Activated CD4-positive, alpha-beta memory T cell treated with anti-CD3 and anti-CD28 coated beads for 36 hours (primary cell): Measurements from ENCODE around the gene PRPF8. TPM values are rescaled to one million over a fixed set of nuclear protein-coding genes. Genes with fewer than 3 reads are reported as not detected.
A peak's percentile ranks its signal among the peaks of the same experiment; 100 is the strongest.

ENCODE experiments used
- CTCF ChIA-PET: fragments of 350-600 bp; sonication (Branson Sonifier 250); formaldehyde crosslinking; loops from one replicate; lab custom pipeline; 2021; ENCODE audit warnings: antibody characterized with exemption, inconsistent platforms; lab: Charles Lee
- POLR2A ChIA-PET: fragments of 350-600 bp; sonication (Branson Sonifier 250); formaldehyde crosslinking; loops from one replicate; lab custom pipeline; 2021; ENCODE audit warnings: antibody characterized with exemption; lab: Charles Lee
- DNase-seq: peaks from one replicate; pipeline ENCODE4 v3.0.0-alpha.2; 2020
- H3K27ac Mint-ChIP-seq: one replicate; pipeline ENCODE4 v1.8.0; 2021; ENCODE audit warnings: mixed read lengths
- H3K27me3 Mint-ChIP-seq: one replicate; pipeline ENCODE4 v1.8.0; 2021; ENCODE audit warnings: mixed read lengths
- H3K36me3 Mint-ChIP-seq: one replicate; pipeline ENCODE4 v1.8.0; 2021; ENCODE audit warnings: mixed read lengths
- H3K4me1 Mint-ChIP-seq: one replicate; pipeline ENCODE4 v1.8.0; 2021; ENCODE audit warnings: low read depth, mixed read lengths
- H3K4me3 Mint-ChIP-seq: one replicate; pipeline ENCODE4 v1.8.0; 2021; ENCODE audit warnings: mild to moderate bottlenecking, mixed read lengths
- H3K9me3 Mint-ChIP-seq: one replicate; pipeline ENCODE4 v1.8.0; 2021; ENCODE audit warnings: mixed read lengths
- intact Hi-C: fragments of 100-400 bp; cut with micrococcal nuclease; formaldehyde crosslinking; loops from one replicate; pipeline ENCODE4 v1.15.1; 2023
- total RNA-seq, 2 experiments: library from RNA; stranded (reverse); gene quantifications; one replicate each; pipeline ENCODE4 v1.2.3, GENCODE V29; 2021

The PRPF8 gene
- total RNA-seq, 2 experiments from 2014 or later = 370 to 378 TPM

DNA sequence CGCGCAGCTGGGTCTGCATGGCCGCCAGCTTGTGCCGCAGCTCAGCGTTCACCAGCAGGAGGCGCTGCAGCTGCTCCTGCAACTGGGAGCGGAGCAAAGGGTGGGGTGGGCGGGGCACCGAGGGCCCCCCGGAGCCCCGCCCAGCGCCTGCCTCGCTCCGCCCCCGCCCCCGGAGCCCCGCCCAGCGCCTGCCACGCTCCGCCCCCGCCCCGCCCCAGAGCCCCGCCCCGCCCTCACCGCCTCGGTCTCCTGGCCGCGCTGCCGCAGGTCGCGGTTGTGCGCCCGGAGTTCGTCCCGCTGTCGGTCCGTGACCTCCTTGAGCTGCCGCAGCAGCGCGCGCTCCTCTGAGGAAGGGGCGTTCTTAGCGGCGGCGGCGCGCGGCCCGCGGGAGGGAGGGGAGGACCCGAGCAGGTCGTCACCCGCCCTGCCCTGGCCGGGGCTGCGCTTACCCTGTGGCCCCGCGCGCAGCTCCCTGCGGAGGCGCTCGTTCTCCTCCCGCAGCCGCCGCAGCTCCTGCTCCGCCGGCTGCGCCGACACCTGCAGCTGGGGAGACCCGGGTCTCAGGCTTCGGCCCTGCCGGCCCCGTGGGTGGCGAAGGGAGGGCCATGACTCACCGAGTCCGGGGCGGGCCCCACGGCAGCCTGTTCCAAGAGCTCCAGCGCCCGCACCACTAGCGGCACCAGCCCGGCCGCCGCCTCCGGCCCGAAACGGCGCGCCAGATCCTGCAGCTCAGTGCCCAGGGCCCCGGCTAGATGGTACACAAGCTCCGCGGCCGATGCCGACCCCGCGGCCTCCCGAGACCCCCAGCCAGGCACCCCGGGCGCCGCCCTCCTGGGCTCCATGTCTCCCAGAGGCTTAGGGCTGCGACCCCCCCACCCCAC, 35.5 kb downstream of the PRPF8 start:
- Mint-ChIP-seq H3K9me3 (no peaks in the 10 kb centered on the region), H3K27me3 (no peaks in the 10 kb centered on the region), H3K27ac (no peak overlapping the region), H3K36me3 (peaks cover 28% of the 10 kb centered on the region), H3K4me3 (peak overlapping the region; percentile 54), H3K4me1 (peaks cover 26% of the 10 kb centered on the region)
- POLR2A ChIA-PET = interaction anchor here (0.5 to 2.1 kb wide), 7 partner anchors 16 to 299 kb away, joined by 3 to 9 read pairs (median 4); partner anchors contain the start of genes INPP5K and PRPF8
- CTCF ChIA-PET = interaction anchor here (0.7 to 2.9 kb wide), 34 partner anchors 12 to 689 kb away, joined by 3 to 31 read pairs (median 4); partner anchors contain the start of genes INPP5K, PITPNA, PRPF8 and RPA1
- DNase-seq = peak; percentile 95
- intact Hi-C loops = loop anchor here (2.0 to 10.0 kb wide), 3 partner anchors 36 to 386 kb away; partner anchors contain the start of genes DPH1 and PRPF8

DNA sequence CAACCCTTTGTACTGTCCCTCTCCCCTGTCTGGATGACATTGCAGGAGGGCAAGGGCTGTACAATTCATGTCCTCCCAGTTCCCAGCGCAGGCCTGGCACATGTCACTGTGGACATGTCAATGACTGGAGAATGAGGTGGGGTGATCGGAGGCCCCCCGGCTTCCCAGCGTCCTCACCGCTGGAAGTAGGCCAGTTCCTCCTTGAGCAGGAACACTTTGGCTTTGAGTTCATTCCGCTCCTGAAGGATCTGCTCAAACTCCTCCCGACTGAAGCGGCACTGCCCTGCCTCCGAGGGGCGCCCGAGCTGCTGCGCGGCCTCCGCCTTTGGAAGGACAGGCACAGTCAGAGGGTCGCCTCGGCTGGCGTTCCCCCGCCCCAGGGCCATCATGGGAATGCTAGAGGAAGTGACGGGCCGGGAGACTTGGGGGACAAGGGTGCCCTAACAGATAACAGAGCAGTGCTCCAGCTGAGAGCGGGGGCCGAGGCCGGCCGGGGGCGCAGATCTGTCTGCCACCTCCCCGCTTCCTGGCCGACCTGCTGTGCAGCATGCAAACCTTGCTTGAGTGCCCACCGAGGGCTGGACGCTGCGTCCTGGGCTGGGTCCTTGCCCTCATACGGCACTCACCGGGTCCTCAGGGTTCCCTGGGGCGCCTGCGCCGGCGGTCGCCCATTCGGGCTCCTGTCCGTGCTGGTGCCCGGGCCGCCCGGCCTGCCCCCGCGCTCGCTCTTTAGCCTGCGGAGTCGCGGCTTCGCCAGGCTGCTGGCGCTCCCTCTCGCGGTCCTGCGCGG, 36.3 kb downstream of the PRPF8 start:
- peak overlapping the region; percentile 54 for H3K4me3 Mint-ChIP-seq
- H3K36me3 Mint-ChIP-seq = peaks cover 20% of the 10 kb centered on the region
- intact Hi-C loops = loop anchor here (2.0 to 10.0 kb wide), 3 partner anchors 36 to 386 kb away; partner anchors contain the start of genes DPH1 and PRPF8
- no peak overlapping the region for H3K27ac Mint-ChIP-seq
- ChIA-PET CTCF (interaction anchor here (0.8 to 2.9 kb wide), 32 partner anchors 11 to 690 kb away, joined by 3 to 31 read pairs (median 4); partner anchors contain the start of genes INPP5K, PITPNA, PRPF8 and RPA1), POLR2A (interaction anchor here (0.8 to 2.1 kb wide), 4 partner anchors 35 to 132 kb away, joined by 3 to 9 read pairs (median 6); partner anchors contain the start of genes INPP5K and PRPF8)
- H3K9me3 Mint-ChIP-seq = no peaks in the 10 kb centered on the region
- H3K4me1 Mint-ChIP-seq = peaks cover 29% of the 10 kb centered on the region
- no peak for DNase-seq
- no peaks in the 10 kb centered on the region for H3K27me3 Mint-ChIP-seq

DNA sequence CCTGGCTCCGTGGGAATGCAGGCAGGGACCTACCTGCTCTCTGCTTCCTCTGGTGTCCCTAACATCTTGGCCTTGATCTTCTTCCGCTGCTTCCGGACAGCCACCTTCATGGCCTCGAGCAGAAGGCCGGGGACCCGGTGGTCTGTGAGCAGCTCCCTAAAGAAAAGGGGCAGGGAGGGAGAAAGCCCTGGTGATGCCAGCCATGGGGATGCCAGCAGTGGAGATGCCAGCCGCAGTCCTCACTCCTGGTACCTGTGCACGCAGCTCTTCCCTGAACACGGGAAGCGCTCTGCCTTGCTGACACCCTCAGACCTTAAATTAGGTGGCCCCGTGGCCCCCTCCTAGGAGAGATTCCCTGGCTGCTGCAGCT, 36.9 kb downstream of the PRPF8 start:
- CTCF ChIA-PET = interaction anchor here (0.9 to 2.9 kb wide), 12 partner anchors 11 to 223 kb away, joined by 3 to 31 read pairs (median 4); partner anchors contain the start of genes INPP5K, RPA1, SLC43A2 and SMYD4
- H3K36me3 Mint-ChIP-seq = peaks cover 14% of the 10 kb centered on the region
- no peak overlapping the region for H3K4me3 Mint-ChIP-seq
- no peak overlapping the region for H3K27ac Mint-ChIP-seq
- intact Hi-C loops = loop anchor here (2.0 to 10.0 kb wide), 3 partner anchors 37 to 387 kb away; partner anchors contain the start of genes DPH1 and PRPF8
- no peaks in the 10 kb centered on the region for H3K9me3 Mint-ChIP-seq
- POLR2A ChIA-PET = interaction anchor here (0.8 to 2.0 kb wide), 2 partner anchors 36 to 69 kb away, joined by 3 to 9 read pairs; no protein-coding TSS in a partner anchor
- no peak for DNase-seq
- H3K4me1 Mint-ChIP-seq = peaks cover 29% of the 10 kb centered on the region
- no peaks in the 10 kb centered on the region for H3K27me3 Mint-ChIP-seq

DNA sequence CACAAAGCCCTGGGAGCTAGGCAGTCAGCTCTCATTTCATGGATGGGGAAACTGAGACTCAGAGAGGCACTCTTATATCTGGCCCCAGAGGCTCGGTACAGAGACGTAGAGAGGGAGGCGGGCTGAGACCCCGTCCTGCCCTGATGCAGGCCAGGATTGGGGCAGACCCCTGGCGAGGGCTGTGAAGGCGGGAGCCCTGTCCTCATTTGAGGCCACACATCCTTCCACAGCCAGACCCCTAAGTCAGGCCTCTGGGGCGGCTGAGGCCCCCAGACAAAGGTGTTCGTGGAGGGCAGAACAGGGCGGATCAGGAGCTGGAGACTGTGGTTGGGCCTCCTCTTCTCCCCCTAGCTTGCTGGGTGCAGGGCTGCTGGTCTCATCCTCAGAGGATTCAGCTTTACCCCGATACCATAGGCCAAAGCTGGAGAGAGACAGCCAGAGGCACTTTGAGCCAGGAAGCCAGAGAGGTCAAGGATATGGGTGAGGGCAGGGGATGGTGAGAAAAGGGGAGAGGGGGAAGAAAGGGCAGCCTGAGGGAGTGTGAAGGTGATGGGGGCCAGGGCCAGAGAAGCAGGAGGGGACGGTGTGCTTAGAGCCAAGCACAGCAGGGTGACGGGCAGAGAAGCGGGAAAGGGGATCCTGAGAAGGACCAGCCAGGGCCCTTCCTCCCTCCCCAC, 38.3 kb downstream of the PRPF8 start:
- H3K27me3 Mint-ChIP-seq = no peaks in the 10 kb centered on the region
- intact Hi-C loops = loop anchor here (10.0 kb wide), 1 partner anchor 388 kb away; the partner anchor contains the start of gene DPH1
- no peak overlapping the region for H3K4me3 Mint-ChIP-seq
- POLR2A ChIA-PET = no interaction called here
- DNase-seq = no peak
- H3K9me3 Mint-ChIP-seq = no peaks in the 10 kb centered on the region
- peaks cover 29% of the 10 kb centered on the region for H3K4me1 Mint-ChIP-seq
- peaks cover 6% of the 10 kb centered on the region for H3K36me3 Mint-ChIP-seq
- H3K27ac Mint-ChIP-seq = no peak overlapping the region
- CTCF ChIA-PET = interaction anchor here (0.7 to 2.8 kb wide), 4 partner anchors 17 to 219 kb away, joined by 3 to 12 read pairs (median 3); partner anchors contain the start of gene SLC43A2

DNA sequence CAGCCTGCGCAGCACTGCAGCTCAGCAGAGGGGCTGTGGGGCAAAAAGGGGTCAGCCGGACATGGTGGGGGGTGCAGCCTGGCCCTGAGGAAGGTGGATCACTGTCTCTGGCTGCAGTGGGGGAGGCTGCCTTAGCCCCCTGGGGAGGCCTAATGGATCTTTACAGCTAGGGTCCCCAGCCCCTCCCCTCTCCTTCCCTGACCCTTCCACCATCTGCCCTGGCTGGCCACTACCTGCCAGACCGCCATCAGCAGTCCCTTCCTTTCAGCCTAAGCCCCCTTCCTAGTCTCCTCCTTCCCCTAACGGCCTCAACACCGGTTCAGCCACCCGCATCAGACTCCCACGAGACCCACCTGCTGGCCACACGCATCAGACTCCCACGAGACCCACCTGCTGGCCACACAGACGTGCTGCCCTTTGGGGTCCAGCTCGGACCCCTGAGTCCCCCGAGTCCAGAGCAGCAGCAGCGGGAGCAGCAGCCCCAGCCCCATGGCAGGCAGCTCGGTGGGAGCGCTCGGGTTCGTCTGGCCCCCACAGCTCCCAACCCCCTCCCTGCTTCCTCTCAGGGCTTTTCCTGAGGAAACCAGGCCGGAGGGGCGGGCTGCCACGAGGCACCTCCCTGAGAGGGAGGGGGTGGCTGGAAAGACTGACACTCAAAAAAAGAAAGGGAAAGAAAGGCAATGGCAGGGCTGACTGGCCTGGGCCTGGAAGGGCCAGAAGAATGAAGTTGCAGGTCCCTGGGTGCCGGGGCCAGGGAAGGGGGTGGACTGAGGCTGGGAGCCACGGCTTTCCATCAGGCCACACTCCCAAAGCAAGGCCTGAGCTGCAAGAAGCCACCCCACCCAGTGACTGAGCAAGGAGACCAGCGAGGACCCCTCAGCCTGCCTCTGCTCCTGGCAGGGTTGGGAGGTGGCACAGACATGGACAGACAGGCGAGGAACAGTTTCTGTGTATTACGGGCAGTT, 39.2 kb downstream of the PRPF8 start, which contains the start of gene SCARF1:
Gene SCARF1, minus strand, starts transcription at position 526 of the 965 bp plus-strand sequence. Its CDS starts 35 bp downstream, at position 491.
- peak within 1 kb of the TSS; percentile 83 for H3K27ac Mint-ChIP-seq
- DNase-seq = no peak
- ChIA-PET CTCF (interaction anchor here (0.7 to 2.8 kb wide), 4 partner anchors 16 to 220 kb away, joined by 3 to 12 read pairs (median 4); partner anchors contain the start of gene SLC43A2), POLR2A (interaction anchor here (0.9 kb wide), 1 partner anchor 38 kb away, joined by 3 read pairs; no protein-coding TSS in a partner anchor)
- peak within 1 kb of the TSS; percentile 73 for H3K4me3 Mint-ChIP-seq
- no peaks in the 10 kb centered on the region for H3K36me3 Mint-ChIP-seq
- H3K4me1 Mint-ChIP-seq = peaks cover 29% of the 10 kb centered on the region
- H3K27me3 Mint-ChIP-seq = no peaks in the 10 kb centered on the region
- intact Hi-C loops = loop anchor here (10.0 kb wide), 1 partner anchor 389 kb away; the partner anchor contains the start of gene DPH1
- H3K9me3 Mint-ChIP-seq = no peaks in the 10 kb centered on the region

DNA sequence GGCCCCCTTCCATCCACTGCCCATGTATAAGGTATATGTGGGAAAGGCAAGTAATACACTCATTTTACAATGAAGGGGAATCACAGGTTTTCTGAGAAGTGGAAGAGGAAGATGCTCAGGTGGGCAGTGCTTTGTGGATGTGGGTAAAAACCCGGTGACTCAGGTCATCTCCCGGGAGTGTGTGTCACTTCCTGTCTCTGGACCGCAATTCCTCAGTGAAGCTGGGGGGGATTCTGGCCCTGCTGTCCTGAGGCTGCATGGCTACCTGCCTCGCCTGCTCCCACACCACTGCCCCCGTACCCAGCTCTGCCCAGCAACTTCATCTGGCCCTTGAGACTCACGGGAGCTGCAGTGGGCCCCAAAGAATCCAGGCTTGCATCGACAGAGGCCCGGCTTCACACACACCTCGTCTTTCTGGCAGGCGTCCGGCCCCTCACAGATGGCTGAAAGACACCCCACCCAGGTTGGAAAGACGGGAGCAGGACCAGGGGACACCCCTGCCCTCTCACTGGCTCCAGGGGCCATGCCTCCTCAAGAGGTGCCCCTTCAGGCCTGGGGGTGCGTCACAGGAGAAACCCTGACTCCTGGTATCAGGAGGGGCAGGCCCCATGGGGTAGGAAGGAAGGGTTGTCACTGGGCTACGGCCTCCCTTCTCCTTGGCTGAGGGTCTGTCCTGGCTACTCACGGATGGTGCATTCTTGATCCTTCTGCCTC, 40.0 kb downstream of the PRPF8 start:
- H3K27ac Mint-ChIP-seq = peak overlapping the region; percentile 83
- no peaks in the 10 kb centered on the region for H3K27me3 Mint-ChIP-seq
- intact Hi-C loops = loop anchor here (10.0 kb wide), 1 partner anchor 390 kb away; the partner anchor contains the start of gene DPH1
- H3K4me3 Mint-ChIP-seq = peak overlapping the region; percentile 73
- ChIA-PET POLR2A (interaction anchor here (0.9 to 1.1 kb wide), 2 partner anchors 39 to 72 kb away, joined by 3 read pairs; no protein-coding TSS in a partner anchor), CTCF (interaction anchor here (0.8 to 2.8 kb wide), 4 partner anchors 13 to 70 kb away, joined by 4 to 12 read pairs (median 6); partner anchors contain the start of gene SLC43A2)
- no peaks in the 10 kb centered on the region for H3K9me3 Mint-ChIP-seq
- peak; percentile 78 for DNase-seq
- no peaks in the 10 kb centered on the region for H3K36me3 Mint-ChIP-seq
- peaks cover 24% of the 10 kb centered on the region for H3K4me1 Mint-ChIP-seq

DNA sequence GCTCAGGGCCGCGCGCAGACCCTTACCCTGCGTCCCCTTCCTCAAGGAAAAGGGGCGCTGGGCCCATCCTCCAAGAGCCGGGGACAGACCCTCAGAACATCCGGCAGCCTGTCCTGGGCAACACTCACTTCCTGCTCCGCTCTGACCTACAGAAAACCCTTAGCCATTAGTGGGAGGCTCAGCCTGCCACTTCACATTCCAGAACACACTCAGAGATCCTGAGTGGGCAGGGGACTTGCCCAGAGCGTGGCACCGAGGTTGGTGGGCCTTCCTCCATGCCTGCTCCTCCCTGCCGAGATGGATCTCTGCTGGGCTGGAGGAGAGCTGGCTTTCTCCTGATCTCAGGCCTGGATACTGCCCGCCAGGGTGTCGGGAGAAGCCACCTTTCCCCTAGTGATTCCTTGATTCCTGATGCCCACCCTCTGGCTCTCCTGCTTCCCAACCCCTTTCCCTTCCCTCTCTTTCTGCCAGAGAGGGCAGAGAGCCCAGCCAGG, 40.6 kb downstream of the PRPF8 start:
- CTCF ChIA-PET = interaction anchor here (1.1 to 2.8 kb wide), 3 partner anchors 12 to 70 kb away, joined by 4 to 12 read pairs (median 6); partner anchors contain the start of gene SLC43A2
- H3K4me1 Mint-ChIP-seq = peaks cover 24% of the 10 kb centered on the region
- peak overlapping the region; percentile 73 for H3K4me3 Mint-ChIP-seq
- no peaks in the 10 kb centered on the region for H3K36me3 Mint-ChIP-seq
- no peaks in the 10 kb centered on the region for H3K27me3 Mint-ChIP-seq
- peak overlapping the region; percentile 83 for H3K27ac Mint-ChIP-seq
- H3K9me3 Mint-ChIP-seq = no peaks in the 10 kb centered on the region
- POLR2A ChIA-PET = interaction anchor here (0.8 to 1.1 kb wide), 2 partner anchors 17 to 73 kb away, joined by 3 to 4 read pairs; no protein-coding TSS in a partner anchor
- DNase-seq = peak; percentile 29
- intact Hi-C loops = loop anchor here (10.0 kb wide), 1 partner anchor 391 kb away; the partner anchor contains the start of gene DPH1

DNA sequence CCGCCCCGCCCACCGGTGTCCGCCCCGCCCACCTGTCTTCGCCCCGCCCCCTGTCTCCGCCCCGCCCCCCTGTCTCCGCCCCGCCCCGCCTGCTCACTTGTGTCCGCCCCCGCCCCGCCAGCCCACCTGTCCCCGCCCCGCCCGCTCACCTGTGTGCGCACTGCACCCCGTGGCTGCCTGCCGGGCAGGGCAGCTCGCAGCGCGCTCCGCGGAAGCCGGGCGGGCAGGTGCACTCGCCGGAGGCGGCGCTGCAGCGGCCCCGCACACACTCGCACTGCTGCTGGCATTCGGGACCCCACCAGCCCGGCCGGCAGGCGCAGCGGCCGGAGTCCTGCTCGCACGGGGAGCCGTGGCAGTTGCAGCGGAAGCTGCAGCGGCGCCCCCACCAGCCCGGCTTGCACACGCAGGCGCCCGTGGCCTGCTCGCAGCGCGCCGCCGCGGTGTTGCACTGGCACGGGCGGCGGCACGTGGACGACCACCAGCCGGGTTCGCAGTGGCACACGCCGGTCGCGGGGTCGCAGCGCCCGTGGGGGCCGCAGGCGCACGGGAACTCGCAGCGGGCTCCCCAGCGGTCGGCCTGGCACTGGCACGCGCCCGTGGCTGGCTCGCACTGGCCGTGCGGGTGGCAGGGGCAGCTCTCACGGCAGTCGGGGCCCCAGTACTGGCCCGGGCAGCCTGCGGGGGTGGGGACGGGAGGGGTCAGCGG, 41.2 kb downstream of the PRPF8 start:
- H3K4me3 Mint-ChIP-seq = no peak overlapping the region
- peak; percentile 70 for DNase-seq
- no peaks in the 10 kb centered on the region for H3K9me3 Mint-ChIP-seq
- peaks cover 24% of the 10 kb centered on the region for H3K4me1 Mint-ChIP-seq
- no peak overlapping the region for H3K27ac Mint-ChIP-seq
- intact Hi-C loops = loop anchor here (10.0 kb wide), 1 partner anchor 391 kb away; the partner anchor contains the start of gene DPH1
- ChIA-PET POLR2A (interaction anchor here (0.8 to 1.1 kb wide), 2 partner anchors 17 to 73 kb away, joined by 3 to 4 read pairs; no protein-coding TSS in a partner anchor), CTCF (interaction anchor here (1.1 to 1.3 kb wide), 2 partner anchors 12 to 69 kb away, joined by 4 to 6 read pairs; no protein-coding TSS in a partner anchor)
- H3K27me3 Mint-ChIP-seq = no peaks in the 10 kb centered on the region
- no peaks in the 10 kb centered on the region for H3K36me3 Mint-ChIP-seq
